Thoracic aorta (tissue), 2 donors: ENCODE results near the gene CEP131. TPM values are rescaled to one million over a fixed set of nuclear protein-coding genes. Genes with fewer than 3 reads are reported as not detected.

Experiments used
- ATAC-seq: fragments of 150-250 bp; one replicate; pipeline ENCODE4 v1.8.0; 2017; ENCODE audit warnings: low read depth; ENCODE audit not compliant: insufficient number of reproducible peaks, low FRiP score
- DNase-seq: peaks from one replicate; pipeline ENCODE4 v3.0.0-alpha.2; 2020; ENCODE audit warnings: low spot score
- H3K27ac ChIP-seq, 2 donors: fragments of 200-600 bp; sonication (generic); 1 replicate in 1 of 2; 2 replicates in 1 of 2; pipeline ENCODE4 v1.5.1; 2016; ENCODE audit warnings: mild to moderate bottlenecking in 2 of 2, moderate library complexity in 2 of 2
- H3K27me3 ChIP-seq: fragments of 200-600 bp; sonication (generic); replicated peaks from 2 replicates; pipeline ENCODE4 v1.6.0; 2016; ENCODE audit warnings: mild to moderate bottlenecking; ENCODE audit not compliant: insufficient read depth
- H3K36me3 ChIP-seq: fragments of 200-600 bp; sonication (generic); one replicate; pipeline ENCODE4 v1.5.1; 2016
- H3K4me1 ChIP-seq, 2 donors: fragments of 200-600 bp; sonication (generic); 1 replicate in 1 of 2; 2 replicates in 1 of 2; pipeline versions ENCODE4 v1.5.1 to v1.6.0; 2016; ENCODE audit warnings: low read depth in 2 of 2, mild to moderate bottlenecking in 1 of 2; ENCODE audit not compliant: control insufficient read depth in 1 of 2
- H3K4me3 ChIP-seq: fragments of 200-600 bp; sonication (generic); 2 replicates; pipeline ENCODE4 v1.5.1; 2016; ENCODE audit warnings: mild to moderate bottlenecking
- H3K9me3 ChIP-seq: fragments of 200-600 bp; sonication (generic); 2 replicates; pipeline ENCODE4 v1.5.1; 2016
- total RNA-seq, 2 donors: library from RNA; depleted of rRNA; stranded (reverse); fragments of >200 nt; gene quantifications; one replicate each; pipeline versions ENCODE4 v1.1.0 to v1.2.3, GENCODE V29; 2016
- TF ChIP-seq, protein P1 (sequence below): fragments of 200-600 bp; sonication (generic); IDR thresholded peaks from one replicate; pipeline ENCODE4 v1.5.1; 2019; ENCODE audit warnings: antibody characterized with exemption

CEP131 gene
- total RNA-seq, 2 donors from 2014 or later = 5.8 to 11.4 TPM

- no peak within 1 kb of the TSS for H3K27ac ChIP-seq
- TF ChIP-seq, protein P1, sequence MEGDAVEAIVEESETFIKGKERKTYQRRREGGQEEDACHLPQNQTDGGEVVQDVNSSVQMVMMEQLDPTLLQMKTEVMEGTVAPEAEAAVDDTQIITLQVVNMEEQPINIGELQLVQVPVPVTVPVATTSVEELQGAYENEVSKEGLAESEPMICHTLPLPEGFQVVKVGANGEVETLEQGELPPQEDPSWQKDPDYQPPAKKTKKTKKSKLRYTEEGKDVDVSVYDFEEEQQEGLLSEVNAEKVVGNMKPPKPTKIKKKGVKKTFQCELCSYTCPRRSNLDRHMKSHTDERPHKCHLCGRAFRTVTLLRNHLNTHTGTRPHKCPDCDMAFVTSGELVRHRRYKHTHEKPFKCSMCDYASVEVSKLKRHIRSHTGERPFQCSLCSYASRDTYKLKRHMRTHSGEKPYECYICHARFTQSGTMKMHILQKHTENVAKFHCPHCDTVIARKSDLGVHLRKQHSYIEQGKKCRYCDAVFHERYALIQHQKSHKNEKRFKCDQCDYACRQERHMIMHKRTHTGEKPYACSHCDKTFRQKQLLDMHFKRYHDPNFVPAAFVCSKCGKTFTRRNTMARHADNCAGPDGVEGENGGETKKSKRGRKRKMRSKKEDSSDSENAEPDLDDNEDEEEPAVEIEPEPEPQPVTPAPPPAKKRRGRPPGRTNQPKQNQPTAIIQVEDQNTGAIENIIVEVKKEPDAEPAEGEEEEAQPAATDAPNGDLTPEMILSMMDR = no peak
- H3K27me3 ChIP-seq = no peaks in the 10 kb centered on the region
- no peaks in the 10 kb centered on the region for H3K36me3 ChIP-seq
- no peak for DNase-seq
- peaks cover 3 to 11% of the 10 kb centered on the region in 2 donors for H3K4me1 ChIP-seq
- H3K4me3 ChIP-seq = peak within 1 kb of the TSS; percentile 68
- ATAC-seq = no peak
- no peaks in the 10 kb centered on the region for H3K9me3 ChIP-seq
Observed at GRCh38 chr17:81166033-81166492, 56.7 kb downstream of the CEP131 start, which contains the start of gene AATK. Gene AATK (minus strand): TSS chr17:81166221. CDS start chr17:81165992, 229 bp downstream.

- TF ChIP-seq, protein P1 = no peak
Observed at GRCh38 chr17:81165246-81166032, 57.3 kb downstream of the CEP131 start, which contains the start of gene PVALEF. Gene PVALEF (plus strand): TSS chr17:81165507. CDS start chr17:81181227, 15,720 bp downstream.

DNA sequence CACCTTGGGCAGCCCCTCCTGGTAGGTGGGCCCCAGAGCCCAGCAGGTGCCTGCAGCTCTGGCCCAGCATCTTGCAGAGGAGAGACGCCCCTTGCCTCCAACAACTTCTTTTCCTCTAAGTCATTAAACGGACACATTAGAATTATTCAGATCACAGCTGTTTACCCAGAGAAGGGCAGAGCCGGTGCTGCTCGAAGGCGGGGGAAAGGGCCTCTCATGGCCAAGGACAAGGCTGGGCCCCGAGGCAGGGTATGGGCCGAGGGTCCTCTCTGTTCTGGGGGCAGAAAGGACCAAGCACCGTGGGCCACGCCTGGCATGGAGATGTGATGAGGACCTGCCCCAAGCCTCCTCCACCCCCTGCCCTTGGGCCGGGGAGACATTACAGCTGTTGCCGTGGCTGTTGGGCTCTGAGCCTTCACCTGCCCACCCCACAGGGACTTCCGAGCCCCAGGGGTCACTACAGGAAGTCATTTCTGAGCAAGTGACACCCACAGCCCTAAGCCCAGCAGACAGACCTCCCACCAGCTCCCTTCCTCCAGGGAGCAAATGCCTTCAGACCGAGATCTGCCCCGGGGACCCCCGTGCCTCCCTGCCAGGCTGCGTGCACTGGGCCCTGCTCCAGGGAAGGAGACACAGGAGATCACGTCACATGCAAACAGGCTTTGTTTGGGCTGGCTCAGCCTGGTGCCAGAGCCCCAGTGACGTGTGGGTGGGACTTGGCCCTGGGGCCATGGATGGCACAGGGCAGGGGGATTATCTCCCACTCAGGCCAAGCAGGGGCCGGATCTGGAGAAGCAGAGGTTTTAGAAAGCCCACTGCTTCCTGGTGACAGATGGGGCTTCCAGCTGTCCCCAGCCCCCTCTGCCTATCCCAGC is 58.2 kb downstream of the CEP131 start:
- H3K36me3 ChIP-seq = no peaks in the 10 kb centered on the region
- H3K4me3 ChIP-seq = peak overlapping the region; percentile 68
- no peaks in the 10 kb centered on the region for H3K9me3 ChIP-seq
- no peak overlapping the region for H3K27ac ChIP-seq
- H3K4me1 ChIP-seq = peaks cover 3 to 11% of the 10 kb centered on the region in 2 donors
- TF ChIP-seq, protein P1 = no peak
- H3K27me3 ChIP-seq = no peaks in the 10 kb centered on the region
- DNase-seq = no peak
- no peak for ATAC-seq

More at GRCh38 chr17:81165246-81166032, 57.3 kb downstream of the CEP131 start, which contains the start of gene PVALEF:
- no peak for ATAC-seq
- H3K36me3 ChIP-seq = no peaks in the 10 kb centered on the region
- H3K27me3 ChIP-seq = no peaks in the 10 kb centered on the region
- peaks cover 3 to 11% of the 10 kb centered on the region in 2 donors for H3K4me1 ChIP-seq
- no peak for DNase-seq
- no peaks in the 10 kb centered on the region for H3K9me3 ChIP-seq
- peak within 1 kb of the TSS; percentile 68 for H3K4me3 ChIP-seq
- no peak within 1 kb of the TSS for H3K27ac ChIP-seq

DNA sequence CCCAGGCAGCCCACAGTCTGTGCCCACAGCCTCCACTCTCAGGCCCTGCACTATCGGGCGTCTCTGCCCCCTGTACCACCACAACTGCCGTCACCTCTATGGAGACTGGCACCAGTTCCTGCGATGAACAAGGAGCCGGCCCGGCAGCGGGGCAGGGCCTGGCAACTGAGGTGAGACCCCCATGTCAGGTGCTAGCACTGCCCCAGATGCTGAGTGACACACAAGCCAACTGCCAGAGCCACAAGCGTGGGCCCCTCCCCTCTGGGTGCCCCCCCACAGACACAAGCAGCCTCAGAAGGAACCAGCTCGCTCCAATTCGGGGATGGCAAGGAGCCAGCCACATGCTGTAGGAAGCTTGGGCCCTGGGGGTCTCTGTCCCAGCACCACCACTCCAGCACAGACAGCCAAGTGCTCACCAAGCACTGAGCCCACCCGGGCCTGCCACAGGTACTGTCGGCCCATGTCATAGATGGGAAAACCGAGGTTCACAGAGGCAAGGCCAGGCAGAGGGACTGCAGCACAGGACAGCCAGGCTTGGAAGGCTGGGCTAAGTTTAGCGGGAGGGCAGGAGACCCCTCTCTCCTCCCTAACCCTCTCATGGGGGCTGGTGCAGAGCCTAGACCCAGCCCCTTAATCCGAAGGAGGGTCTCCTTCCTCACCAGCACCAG is 58.9 kb downstream of the CEP131 start:
- H3K36me3 ChIP-seq = no peaks in the 10 kb centered on the region
- peaks cover 3 to 11% of the 10 kb centered on the region in 2 donors for H3K4me1 ChIP-seq
- DNase-seq (no peak), ATAC-seq (no peak)
- H3K27me3 ChIP-seq = no peaks in the 10 kb centered on the region
- H3K27ac ChIP-seq = no peak overlapping the region
- no peaks in the 10 kb centered on the region for H3K9me3 ChIP-seq
- TF ChIP-seq, protein P1 = no peak
- no peak overlapping the region for H3K4me3 ChIP-seq
